ENCODE measurements around the gene ABAT.

ABAT gene

GRCh38 chr16:8808009-8808408 is 133.6 kb downstream of the ABAT start:
- Mint-ChIP-seq H3K27me3 (no peaks in the 10 kb centered on the region), H3K4me3 (no peak overlapping the region), H3K27ac (no peak overlapping the region), H3K4me1 (ENCODE audit: low read depth in 2 of 2) (peaks cover 1 to 4% of the 10 kb centered on the region in 2 donors), H3K9me3 (no peaks in the 10 kb centered on the region), H3K36me3 (ENCODE audit: insufficient read depth) (peaks cover 90% of the 10 kb centered on the region)
- DNase-seq (no peak), ATAC-seq (replicated peaks) (no peak)

- Mint-ChIP-seq H3K4me3 (no peak overlapping the region), H3K9me3 (no peaks in the 10 kb centered on the region), H3K27me3 (no peaks in the 10 kb centered on the region), H3K4me1 (ENCODE audit: low read depth in 2 of 2) (peaks cover 0 to 1% of the 10 kb centered on the region in 2 donors), H3K36me3 (ENCODE audit: insufficient read depth) (peaks cover 91% of the 10 kb centered on the region), H3K27ac (no peak overlapping the region)
- ATAC-seq (replicated peaks) (no peak), DNase-seq (no peak)
Measured at GRCh38 chr16:8808613-8809353, 134.4 kb downstream of the ABAT start.

- H3K27ac Mint-ChIP-seq = no peak overlapping the region
- H3K4me3 Mint-ChIP-seq = no peak overlapping the region
- ATAC-seq (replicated peaks) (no peak), DNase-seq (no peak)
- no peaks in the 10 kb centered on the region for H3K27me3 Mint-ChIP-seq
- H3K4me1 Mint-ChIP-seq (ENCODE audit: low read depth in 2 of 2) = peaks cover 3 to 9% of the 10 kb centered on the region in 2 donors
- H3K36me3 Mint-ChIP-seq (ENCODE audit: insufficient read depth) = peaks cover 79% of the 10 kb centered on the region
- no peaks in the 10 kb centered on the region for H3K9me3 Mint-ChIP-seq
Measured at GRCh38 chr16:8812162-8812843, 137.9 kb downstream of the ABAT start.

GRCh38 chr16:8814095-8814806 is 139.8 kb downstream of the ABAT start:
- Mint-ChIP-seq H3K4me1 (ENCODE audit: low read depth in 2 of 2) (peaks cover 2 to 9% of the 10 kb centered on the region in 2 donors), H3K27me3 (no peaks in the 10 kb centered on the region), H3K36me3 (ENCODE audit: insufficient read depth) (peaks cover 75% of the 10 kb centered on the region), H3K9me3 (no peaks in the 10 kb centered on the region), H3K27ac (no peak overlapping the region), H3K4me3 (no peak overlapping the region)
- DNase-seq (no peak), ATAC-seq (replicated peaks) (no peak)

- Mint-ChIP-seq H3K27me3 (no peaks in the 10 kb centered on the region), H3K4me1 (ENCODE audit: low read depth in 2 of 2) (peaks cover 2 to 14% of the 10 kb centered on the region in 2 donors), H3K9me3 (no peaks in the 10 kb centered on the region), H3K4me3 (no peak overlapping the region), H3K36me3 (ENCODE audit: insufficient read depth) (peaks cover 68% of the 10 kb centered on the region), H3K27ac (peak overlapping the region in 1 of 2 donors; percentile 23)
- DNase-seq (no peak), ATAC-seq (replicated peaks) (peak; percentile 31)
Measured at GRCh38 chr16:8816967-8817655, 142.7 kb downstream of the ABAT start.

GRCh38 chr16:8818504-8819270 is 144.3 kb downstream of the ABAT start:
- no peak overlapping the region for H3K27ac Mint-ChIP-seq
- H3K4me3 Mint-ChIP-seq = no peak overlapping the region
- no peaks in the 10 kb centered on the region for H3K9me3 Mint-ChIP-seq
- DNase-seq = no peak
- H3K27me3 Mint-ChIP-seq = no peaks in the 10 kb centered on the region
- ATAC-seq (replicated peaks) = no peak
- peaks cover 2 to 18% of the 10 kb centered on the region in 2 donors for H3K4me1 Mint-ChIP-seq (ENCODE audit: low read depth in 2 of 2)
- H3K36me3 Mint-ChIP-seq (ENCODE audit: insufficient read depth) = peaks cover 58% of the 10 kb centered on the region

- H3K27ac Mint-ChIP-seq = no peak overlapping the region
- DNase-seq (no peak), ATAC-seq (replicated peaks) (no peak)
- peaks cover 53% of the 10 kb centered on the region for H3K36me3 Mint-ChIP-seq (ENCODE audit: insufficient read depth)
- H3K27me3 Mint-ChIP-seq = no peaks in the 10 kb centered on the region
- no peaks in the 10 kb centered on the region for H3K9me3 Mint-ChIP-seq
- no peak overlapping the region for H3K4me3 Mint-ChIP-seq
- H3K4me1 Mint-ChIP-seq (ENCODE audit: low read depth in 2 of 2) = peaks cover 2 to 18% of the 10 kb centered on the region in 2 donors
Measured at GRCh38 chr16:8819411-8820034, 145.1 kb downstream of the ABAT start.

GRCh38 chr16:8822403-8822802 is 148.0 kb downstream of the ABAT start:
- Mint-ChIP-seq H3K9me3 (no peaks in the 10 kb centered on the region), H3K4me3 (no peak overlapping the region), H3K27me3 (no peaks in the 10 kb centered on the region), H3K36me3 (ENCODE audit: insufficient read depth) (peaks cover 47% of the 10 kb centered on the region), H3K4me1 (ENCODE audit: low read depth in 2 of 2) (peaks cover 0 to 9% of the 10 kb centered on the region in 2 donors), H3K27ac (peak overlapping the region; percentile 11 to 87)
- no peak for DNase-seq
- ATAC-seq (replicated peaks) = no peak

GRCh38 chr16:8826278-8826879 is 152.0 kb downstream of the ABAT start:
- Mint-ChIP-seq H3K27ac (no peak overlapping the region), H3K4me1 (ENCODE audit: low read depth in 2 of 2) (peaks cover 2 to 9% of the 10 kb centered on the region in 2 donors), H3K9me3 (no peaks in the 10 kb centered on the region), H3K4me3 (no peak overlapping the region), H3K27me3 (no peaks in the 10 kb centered on the region), H3K36me3 (ENCODE audit: insufficient read depth) (peaks cover 28% of the 10 kb centered on the region)
- DNase-seq (no peak), ATAC-seq (replicated peaks) (no peak)

- Mint-ChIP-seq H3K27me3 (no peaks in the 10 kb centered on the region), H3K4me3 (no peak overlapping the region), H3K9me3 (no peaks in the 10 kb centered on the region), H3K4me1 (ENCODE audit: low read depth in 2 of 2) (peaks cover 10 to 11% of the 10 kb centered on the region in 2 donors), H3K36me3 (ENCODE audit: insufficient read depth) (peaks cover 28% of the 10 kb centered on the region), H3K27ac (no peak overlapping the region)
- DNase-seq (no peak), ATAC-seq (replicated peaks) (no peak)
Measured at GRCh38 chr16:8828541-8829165, 154.2 kb downstream of the ABAT start.

- H3K27ac Mint-ChIP-seq = peak overlapping the region in 1 of 2 donors; percentile 21
- H3K4me3 Mint-ChIP-seq = no peak overlapping the region
- no peak for DNase-seq
- H3K9me3 Mint-ChIP-seq = no peaks in the 10 kb centered on the region
- no peaks in the 10 kb centered on the region for H3K27me3 Mint-ChIP-seq
- H3K4me1 Mint-ChIP-seq (ENCODE audit: low read depth in 2 of 2) = peaks cover 10 to 17% of the 10 kb centered on the region in 2 donors
- peaks cover 15% of the 10 kb centered on the region for H3K36me3 Mint-ChIP-seq (ENCODE audit: insufficient read depth)
- no peak for ATAC-seq (replicated peaks)
Measured at GRCh38 chr16:8831450-8831849, 157.0 kb downstream of the ABAT start.

Data from effector memory CD8-positive, alpha-beta T cell (primary cell).